Measurements from ENCODE around the gene CFAP43. TPM values are rescaled to one million over a fixed set of nuclear protein-coding genes. Genes with fewer than 3 reads are reported as not detected.

CFAP43 gene
- total RNA-seq, 2 donors from 2014 or later = 2.6 to 4.1 TPM

GRCh38 chr10:104220522-104220921 lies 11.6 kb downstream of the CFAP43 start:
- Histone ChIP-seq H3K4me1 (ENCODE audit: control insufficient read depth, insufficient read depth, low read length) (no peaks in the 10 kb centered on the region), H3K27ac (ENCODE audit: low read depth, low read length) (no peak overlapping the region), H3K36me3 (ENCODE audit: control insufficient read depth, insufficient read depth, low read length) (no peaks in the 10 kb centered on the region), H3K4me3 (ENCODE audit: low read length) (no peak overlapping the region), H3K27me3 (ENCODE audit: control insufficient read depth, insufficient read depth, low read length, poor library complexity, severe bottlenecking) (no peaks in the 10 kb centered on the region), H3K9me3 (ENCODE audit: control insufficient read depth, low read length) (no peaks in the 10 kb centered on the region), H3K9ac (ENCODE audit: extremely low read depth, low read length, poor library complexity, severe bottlenecking) (no peak overlapping the region)
- Mint-ChIP-seq H3K27me3 (ENCODE audit: insufficient read depth) (no peaks in the 10 kb centered on the region), H3K4me1 (no peaks in the 10 kb centered on the region), H3K4me3 (no peak overlapping the region), H3K36me3 (ENCODE audit: low read depth) (peaks cover 2% of the 10 kb centered on the region), H3K9me3 (no peaks in the 10 kb centered on the region), H3K27ac (no peak overlapping the region)
- no peak for TF ChIP-seq CTCF (conservative IDR thresholded peaks at IDR 0.05)
- 85% methylated on average over 2 of the region's 2 CpGs; no CpG with 5 or more reads in 1 of the 2 experiments for WGBS, 2 experiments (ENCODE audit: insufficient coverage in 1 of 2, insufficient read length in 1 of 2)
- no peak for DNase-seq

GRCh38 chr10:104218751-104219150 lies 13.4 kb downstream of the CFAP43 start:
- Histone ChIP-seq H3K4me3 (ENCODE audit: low read length) (no peak overlapping the region), H3K9ac (ENCODE audit: extremely low read depth, low read length, poor library complexity, severe bottlenecking) (no peak overlapping the region), H3K36me3 (ENCODE audit: control insufficient read depth, insufficient read depth, low read length) (no peaks in the 10 kb centered on the region), H3K9me3 (ENCODE audit: control insufficient read depth, low read length) (no peaks in the 10 kb centered on the region), H3K27ac (ENCODE audit: low read depth, low read length) (no peak overlapping the region), H3K4me1 (ENCODE audit: control insufficient read depth, insufficient read depth, low read length) (no peaks in the 10 kb centered on the region), H3K27me3 (ENCODE audit: control insufficient read depth, insufficient read depth, low read length, poor library complexity, severe bottlenecking) (no peaks in the 10 kb centered on the region)
- Mint-ChIP-seq H3K27ac (no peak overlapping the region), H3K36me3 (ENCODE audit: low read depth) (peaks cover under 1% of the 10 kb centered on the region), H3K4me1 (no peaks in the 10 kb centered on the region), H3K9me3 (no peaks in the 10 kb centered on the region), H3K27me3 (ENCODE audit: insufficient read depth) (no peaks in the 10 kb centered on the region), H3K4me3 (no peak overlapping the region)
- no peak for DNase-seq
- WGBS, 2 experiments (ENCODE audit: insufficient coverage in 1 of 2, insufficient read length in 1 of 2) = 88 to 92% methylated on average over 4 to 7 of the region's 7 CpGs
- no peak for TF ChIP-seq CTCF (conservative IDR thresholded peaks at IDR 0.05)

- no peak overlapping the region for H3K4me3 ChIP-seq (ENCODE audit: low read length)
- no peak overlapping the region for H3K4me3 Mint-ChIP-seq
- no peaks in the 10 kb centered on the region for H3K9me3 Mint-ChIP-seq
- H3K27ac ChIP-seq (ENCODE audit: low read depth, low read length) = no peak overlapping the region
- no peaks in the 10 kb centered on the region for H3K27me3 Mint-ChIP-seq (ENCODE audit: insufficient read depth)
- H3K27me3 ChIP-seq (ENCODE audit: control insufficient read depth, insufficient read depth, low read length, poor library complexity, severe bottlenecking) = no peaks in the 10 kb centered on the region
- TF ChIP-seq CTCF (conservative IDR thresholded peaks at IDR 0.05) = no peak
- DNase-seq = no peak
- H3K36me3 ChIP-seq (ENCODE audit: control insufficient read depth, insufficient read depth, low read length) = no peaks in the 10 kb centered on the region
- H3K9me3 ChIP-seq (ENCODE audit: control insufficient read depth, low read length) = no peaks in the 10 kb centered on the region
- no peaks in the 10 kb centered on the region for H3K4me1 ChIP-seq (ENCODE audit: control insufficient read depth, insufficient read depth, low read length)
- no peaks in the 10 kb centered on the region for H3K36me3 Mint-ChIP-seq (ENCODE audit: low read depth)
- WGBS, 2 experiments (ENCODE audit: insufficient coverage in 1 of 2, insufficient read length in 1 of 2) = 92 to 94% methylated on average over 3 of the region's 3 CpGs
- H3K27ac Mint-ChIP-seq = no peak overlapping the region
- H3K4me1 Mint-ChIP-seq = peaks cover 8% of the 10 kb centered on the region
- H3K9ac ChIP-seq (ENCODE audit: extremely low read depth, low read length, poor library complexity, severe bottlenecking) = no peak overlapping the region
These were observed 15.5 kb downstream of the CFAP43 start for GRCh38 chr10:104216631-104217030.
